Measurements from ENCODE around the gene AHCTF1. TPM values are rescaled to one million over a fixed set of nuclear protein-coding genes. Genes with fewer than 3 reads are reported as not detected.
A peak's percentile ranks its signal among the peaks of the same experiment; 100 is the strongest.

AHCTF1 gene
- total and polyA plus RNA-seq, 9 of the 15 experiments (the other 6 are each of a cell fraction or from before 2014, with no cell fraction given), result 9.4 to 102 (median 47.6) TPM

GRCh38 chr1:246827396-246827795 is 104.4 kb downstream of the AHCTF1 start (continued):
- no peak for TF ChIP-seq ZBTB12 (CRISPR knock-in tag; IDR thresholded peaks at IDR 0.05)
- TF ChIP-seq ARHGAP35 (IDR thresholded peaks at IDR 0.05; ENCODE audit: partially characterized antibody), result no peak
- no peak for TF ChIP-seq GTF3C2 (IDR thresholded peaks at IDR 0.05; ENCODE audit: borderline replicate concordance, extremely low read depth, insufficient read length)
- TF ChIP-seq YBX1 (IDR thresholded peaks at IDR 0.05), result no peak
- no peak for TF ChIP-seq ZNF324 (CRISPR knock-in tag; IDR thresholded peaks at IDR 0.05)

GRCh38 chr1:246825557-246826175 is 106.1 kb downstream of the AHCTF1 start:
- DNase-seq (ENCODE audit: extremely low read depth in 1 of 4, low spot score in 3 of 4) (no peak), ATAC-seq (no peak), FAIRE-seq (peak; percentile 37)
- Histone ChIP-seq H3K4me1 (replicated peaks in 1 of 2; ENCODE audit: control insufficient read depth in 2 of 2, insufficient read depth in 2 of 2, low read length in 2 of 2) (no peaks in the 10 kb centered on the region), H4K20me1 (replicated peaks; ENCODE audit: control insufficient read depth, insufficient read depth, low read length) (no peaks in the 10 kb centered on the region), H3K9me3 (replicated peaks; ENCODE audit: control insufficient read depth, insufficient read depth, low read depth, low read length) (0 out of 2 replicates have a peak, but pooled peaks cover 4% of the 10 kb centered on the region), H3K4me3 (no peak overlapping the region), H3K27ac (ENCODE audit: extremely low read depth, low read depth, low read length) (no peak overlapping the region), H3K9me1 (ENCODE audit: control insufficient read depth, insufficient read depth, low read length) (no peaks in the 10 kb centered on the region), H3K79me2 (ENCODE audit: control insufficient read depth, insufficient read depth, low read length) (no peaks in the 10 kb centered on the region), H3K27me3 (ENCODE audit: control insufficient read depth in 2 of 2, insufficient read depth in 2 of 2, low read length in 2 of 2) (peaks cover 3 to 4% of the 10 kb centered on the region in 2 experiments), H3K4me2 (ENCODE audit: insufficient read depth, low read length) (no peak overlapping the region), H3K36me3 (ENCODE audit: control insufficient read depth, insufficient read depth, low read length) (no peaks in the 10 kb centered on the region), H3K9ac (ENCODE audit: insufficient read depth in 1 of 2, low read depth in 2 of 2, low read length in 2 of 2) (no peak overlapping the region), H2AFZ (ENCODE audit: low read depth, low read length) (no peak overlapping the region)
- intact Hi-C loops (cut with micrococcal nuclease) (no loop called here), in situ Hi-C loops (cut with MboI) (no loop called here)
- 0% methylated on average over 1 of the region's 1 CpG for WGBS (ENCODE audit: insufficient coverage, low coverage, missing lambda C conversion rate)
- POLR2A ChIA-PET, result no interaction called here
- CTCF ChIA-PET (ENCODE audit: low intra/inter-chr PET ratio), result no interaction called here
- no TSS peak for BruUV-seq (replicated peaks)
- TF ChIP-seq CBFA2T3 (IDR thresholded peaks at IDR 0.05) (peak; percentile 15; the same call in 1 of the 2 replicates), TRIM24 (IDR thresholded peaks at IDR 0.05) (0 out of 4 replicates have a peak, but pooled peaks of 1 of the 2 experiments have one; percentile 38), EHMT2 (IDR thresholded peaks at IDR 0.05) (peak; percentile 32; the same call in 1 of the 2 replicates), IRF1 (CRISPR knock-in tag; IDR thresholded peaks at IDR 0.05; ENCODE audit: borderline replicate concordance) (no peak), USF2 (CRISPR knock-in tag; IDR thresholded peaks at IDR 0.05) (no peak), ARID2 (IDR thresholded peaks at IDR 0.05) (peak; percentile 78), YBX1 (IDR thresholded peaks at IDR 0.05) (0 out of 2 replicates have a peak, but pooled peaks have one; percentile 51), SMARCA5 (IDR thresholded peaks at IDR 0.05) (peak; percentile 69; the same call in 1 of the 2 replicates), PHF20 (IDR thresholded peaks at IDR 0.05; ENCODE audit: partially characterized antibody) (peak; percentile 17), BRCA1 (IDR thresholded peaks at IDR 0.05) (no peak), BRCA1 (CRISPR knock-in tag; IDR thresholded peaks at IDR 0.05) (no peak), NR2C1 (IDR thresholded peaks at IDR 0.05) (peak; percentile 34; the same call in 1 of the 2 replicates), NR2C1 (tag; IDR thresholded peaks at IDR 0.05) (no peak)

All from K562 (cell line).